NCI-H1417 treated with DMSO at 0.1 percent for 48 hours (cell line): ENCODE measurements around the gene MYO3B.

ENCODE experiments used
- DNase-seq: peaks from one replicate; lab custom pipeline; 2025; lab: John Stamatoyannopoulos, UW

Gene MYO3B

DNA sequence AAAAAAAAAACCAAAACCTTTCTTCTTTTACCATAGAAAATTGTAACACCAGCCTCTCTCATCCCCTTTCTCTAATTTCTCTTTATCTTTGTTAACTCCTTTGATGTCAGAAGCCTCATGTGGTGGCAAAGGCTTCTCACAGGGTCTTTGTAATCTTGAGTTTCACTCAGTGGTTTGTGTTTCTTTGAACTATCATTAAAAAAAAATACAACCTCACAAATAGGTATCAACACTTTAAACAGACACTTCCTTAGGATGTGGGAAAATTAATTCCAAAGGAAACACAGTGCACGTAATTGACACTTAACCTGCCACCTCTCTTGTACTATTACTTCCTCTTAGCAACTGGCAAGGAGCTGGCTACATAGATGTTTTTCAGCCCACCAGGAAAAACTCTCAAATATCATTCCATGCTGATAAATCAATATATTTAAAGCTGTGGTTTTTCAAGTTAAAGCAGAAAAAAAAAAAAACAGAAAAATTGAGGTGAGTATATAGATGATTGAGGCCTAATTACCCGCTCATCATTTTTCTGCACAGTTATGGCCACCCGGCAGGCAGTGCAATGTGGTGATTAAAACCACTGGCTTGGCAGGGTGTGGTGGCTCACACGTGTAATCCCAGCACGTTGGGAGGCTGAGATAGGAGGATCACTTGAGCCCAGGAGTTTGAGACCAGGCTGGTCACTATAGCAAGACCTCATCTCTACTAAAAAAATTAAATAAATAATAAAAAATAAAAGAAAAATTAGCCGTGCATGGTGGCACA is 193.5 kb downstream of the MYO3B start:
- no peak for DNase-seq

DNA sequence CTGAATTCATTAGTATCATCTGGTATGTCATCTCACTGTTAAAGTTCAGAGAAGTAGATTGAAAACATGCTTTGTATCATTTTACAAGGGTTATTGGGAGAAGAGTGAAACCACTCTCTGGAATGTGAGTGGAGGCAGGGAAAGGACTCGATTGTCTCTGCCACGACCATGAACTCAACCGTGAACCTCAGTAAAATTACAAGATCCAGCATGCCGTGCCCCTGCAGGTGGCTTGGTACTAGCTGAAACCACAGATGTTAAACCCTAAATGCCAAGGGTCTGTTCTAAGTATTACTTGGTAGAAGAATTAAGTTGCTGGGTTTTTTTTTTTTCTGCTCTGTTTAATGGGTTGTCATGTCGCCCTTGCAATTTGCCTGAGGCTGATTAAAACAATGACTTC is 197.2 kb downstream of the MYO3B start:
- DNase-seq: no peak

DNA sequence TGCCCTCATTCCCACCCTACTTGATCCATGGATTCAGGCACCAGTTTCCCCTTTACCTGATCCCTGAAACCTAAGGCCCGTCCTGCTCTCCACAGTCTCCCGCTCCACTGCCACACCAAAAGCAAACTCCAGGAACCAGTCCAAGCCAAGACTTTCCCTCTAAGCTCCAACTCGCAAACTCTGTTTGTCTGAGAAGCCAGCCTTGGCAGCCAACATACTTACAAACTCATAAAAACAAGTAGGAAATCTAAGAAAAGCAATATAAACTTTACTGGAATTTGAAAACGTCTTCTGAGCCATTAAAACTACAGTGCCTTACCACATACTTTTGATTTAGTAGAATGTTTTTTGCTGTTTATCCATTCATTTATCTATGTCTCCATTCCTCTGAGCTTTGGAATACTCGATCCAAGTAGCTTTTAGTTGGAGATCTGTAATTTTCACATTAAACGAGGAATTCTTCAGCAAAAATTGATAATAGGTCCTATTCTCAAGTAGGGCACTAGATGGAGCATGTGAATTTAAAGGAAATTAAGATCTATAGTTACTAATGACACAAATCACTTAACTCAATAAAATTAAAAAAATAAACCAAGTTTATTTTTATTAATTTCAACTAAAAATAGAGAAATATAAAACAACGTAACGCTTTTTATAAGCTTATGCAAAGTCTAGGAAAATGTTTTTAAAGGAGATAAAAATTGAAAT is 199.7 kb downstream of the MYO3B start:
- no peak for DNase-seq

DNA sequence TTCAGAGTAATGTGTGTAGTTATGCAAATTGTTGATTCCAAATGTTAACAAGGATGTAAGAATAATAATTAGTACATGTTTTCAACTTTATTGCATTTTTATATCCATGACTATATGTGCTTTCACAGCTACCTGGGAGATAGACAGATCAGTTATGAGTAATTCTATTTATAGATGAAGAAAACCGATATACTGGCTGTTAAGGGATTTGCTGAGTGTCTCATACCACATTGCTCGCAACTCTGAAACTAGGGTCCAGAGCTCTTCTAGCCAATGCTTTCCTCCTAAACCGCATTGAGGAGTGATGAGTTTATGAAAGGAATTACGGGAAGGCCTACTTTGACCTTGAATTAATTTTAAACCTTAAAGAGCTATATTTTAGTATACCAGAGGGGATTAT is 202.3 kb downstream of the MYO3B start:
- no peak for DNase-seq

DNA sequence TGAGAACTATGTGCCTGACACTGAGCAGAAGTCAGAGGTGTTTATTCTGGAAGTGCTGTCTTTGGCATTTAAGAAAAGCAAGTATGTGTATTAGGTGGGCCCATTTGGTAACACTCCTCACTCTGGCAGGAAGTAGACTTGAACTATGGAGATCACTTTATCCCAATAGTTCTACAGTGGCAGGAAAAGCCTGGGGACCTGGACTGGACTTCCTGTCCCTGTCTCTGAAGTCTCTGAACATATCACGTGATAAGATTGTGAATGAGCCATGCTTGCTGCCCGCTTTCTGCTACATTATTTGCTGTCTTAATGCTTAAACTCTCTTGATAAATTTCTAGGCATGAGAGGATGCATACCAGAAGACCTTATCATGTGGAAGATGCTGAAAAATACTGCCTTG is 203.7 kb downstream of the MYO3B start:
- DNase-seq: no peak

DNA sequence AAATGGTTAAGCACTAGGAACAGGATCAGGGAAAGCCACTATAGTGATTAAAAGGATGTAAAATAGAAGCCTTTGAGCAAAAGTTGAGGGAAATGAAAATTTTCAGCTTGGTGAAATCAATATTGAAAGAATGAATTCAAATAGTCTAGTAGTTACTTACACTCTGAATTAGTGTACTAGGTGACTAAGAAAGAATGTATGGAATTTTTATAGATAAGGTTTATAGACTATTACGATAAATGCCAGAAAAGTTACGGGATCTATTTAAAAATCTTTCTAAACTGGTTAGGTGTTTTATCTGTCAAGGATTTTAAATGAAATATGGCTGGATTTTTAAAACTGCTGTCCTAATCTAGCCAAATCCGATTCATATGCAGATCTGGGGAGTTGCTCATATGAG is 208.6 kb downstream of the MYO3B start:
- DNase-seq: no peak

DNA sequence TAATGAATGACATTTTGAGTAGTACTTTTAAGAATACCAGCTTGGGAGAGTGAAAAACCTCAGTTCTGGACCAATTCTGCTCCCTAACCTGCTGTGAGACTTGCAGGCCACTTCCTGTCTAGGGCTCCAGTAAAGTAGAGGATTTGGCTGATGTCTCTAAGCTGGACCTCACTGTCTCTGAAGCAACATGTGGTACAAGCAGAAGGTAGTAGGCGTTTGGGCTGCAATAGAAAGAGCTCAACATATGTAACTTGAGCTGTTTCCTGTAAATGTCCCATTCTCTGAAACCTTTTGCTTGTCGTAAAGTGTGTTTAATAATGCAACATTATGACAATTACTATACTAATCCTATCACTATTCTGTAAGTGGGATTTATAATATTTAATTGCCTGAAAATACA is 213.1 kb downstream of the MYO3B start:
- DNase-seq: no peak

DNA sequence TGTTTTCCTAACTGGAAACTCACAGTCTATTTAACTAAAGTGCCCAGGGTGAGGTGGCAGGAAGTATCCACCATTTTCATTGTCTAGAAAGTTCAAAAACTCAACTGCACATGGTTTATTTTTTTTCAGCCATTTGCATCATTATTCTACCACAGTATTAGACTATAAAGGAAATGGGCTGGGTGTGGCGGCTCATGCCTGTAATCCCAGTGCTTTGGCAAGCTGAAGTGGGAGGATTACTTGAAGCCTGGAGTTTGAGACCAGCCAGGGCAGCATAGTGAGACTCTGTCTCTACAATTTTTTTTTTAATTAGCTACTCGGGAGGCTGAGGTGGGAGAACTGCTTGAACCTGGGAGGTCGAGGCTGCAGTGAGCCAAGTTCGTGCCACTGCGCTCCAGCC is 213.8 kb downstream of the MYO3B start:
- DNase-seq: no peak

DNA sequence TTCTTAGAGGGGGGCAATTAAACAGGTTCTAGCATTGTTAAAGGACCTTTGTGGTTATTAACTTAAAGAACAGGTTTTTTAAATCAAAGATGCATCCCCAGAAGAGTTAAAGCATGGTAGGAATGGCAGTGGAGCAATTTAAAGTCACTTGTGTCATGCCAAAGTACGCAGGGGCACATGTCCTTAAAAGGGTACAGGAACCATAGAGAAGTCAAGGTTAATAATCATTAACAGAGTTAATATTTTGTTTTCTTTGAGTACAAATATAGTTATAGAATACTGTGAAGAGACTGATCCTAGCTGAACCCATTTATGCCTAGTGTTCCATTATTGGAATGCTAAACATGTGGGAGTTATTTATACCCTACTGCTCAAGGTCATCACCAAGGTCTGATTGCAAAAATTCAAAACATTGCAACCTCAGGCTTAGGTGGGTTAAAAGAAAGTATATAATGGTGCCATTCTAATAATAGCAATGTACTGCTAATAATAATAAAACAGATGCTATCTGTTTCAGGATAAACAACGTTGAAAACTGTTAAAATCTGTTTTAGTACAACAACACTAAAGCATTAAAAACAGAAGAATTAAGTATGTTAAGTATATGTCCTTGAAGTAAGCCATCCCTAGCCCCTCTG is 216.0 kb downstream of the MYO3B start:
- DNase-seq: no peak

DNA sequence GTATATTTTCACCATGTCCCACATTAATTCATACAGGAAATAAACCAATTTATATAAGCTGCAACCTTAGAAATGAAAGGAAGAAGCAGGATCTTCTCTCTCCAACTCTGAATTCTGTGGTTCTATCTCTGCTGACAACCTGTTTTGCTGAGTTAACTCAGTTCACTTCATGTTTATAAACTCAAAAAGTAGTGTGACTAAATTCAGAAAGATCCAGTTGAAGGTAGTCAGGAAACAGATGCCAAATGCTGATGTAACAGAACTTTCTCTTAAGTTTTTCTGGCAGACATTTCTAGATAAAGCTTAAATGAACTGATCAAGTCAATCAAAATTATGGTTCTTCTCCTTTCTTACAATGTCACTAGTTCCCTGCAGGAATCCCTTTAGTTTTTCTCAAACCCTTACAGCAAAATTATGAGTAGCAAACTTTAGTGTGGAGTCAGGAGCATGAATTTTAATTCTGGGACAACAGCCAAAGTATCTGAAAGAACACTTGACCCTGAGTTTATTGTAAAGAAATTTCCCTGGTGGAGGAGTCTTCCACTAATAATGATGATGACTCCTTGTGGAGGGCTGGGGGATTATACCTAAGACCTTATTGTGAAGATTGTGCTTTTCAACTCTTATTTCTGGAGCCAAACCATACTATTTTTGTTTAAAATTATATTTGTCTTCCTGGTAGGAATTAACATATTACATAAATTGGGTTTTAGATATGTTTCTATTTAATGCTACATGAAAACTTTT is 216.9 kb downstream of the MYO3B start:
- no peak for DNase-seq

DNA sequence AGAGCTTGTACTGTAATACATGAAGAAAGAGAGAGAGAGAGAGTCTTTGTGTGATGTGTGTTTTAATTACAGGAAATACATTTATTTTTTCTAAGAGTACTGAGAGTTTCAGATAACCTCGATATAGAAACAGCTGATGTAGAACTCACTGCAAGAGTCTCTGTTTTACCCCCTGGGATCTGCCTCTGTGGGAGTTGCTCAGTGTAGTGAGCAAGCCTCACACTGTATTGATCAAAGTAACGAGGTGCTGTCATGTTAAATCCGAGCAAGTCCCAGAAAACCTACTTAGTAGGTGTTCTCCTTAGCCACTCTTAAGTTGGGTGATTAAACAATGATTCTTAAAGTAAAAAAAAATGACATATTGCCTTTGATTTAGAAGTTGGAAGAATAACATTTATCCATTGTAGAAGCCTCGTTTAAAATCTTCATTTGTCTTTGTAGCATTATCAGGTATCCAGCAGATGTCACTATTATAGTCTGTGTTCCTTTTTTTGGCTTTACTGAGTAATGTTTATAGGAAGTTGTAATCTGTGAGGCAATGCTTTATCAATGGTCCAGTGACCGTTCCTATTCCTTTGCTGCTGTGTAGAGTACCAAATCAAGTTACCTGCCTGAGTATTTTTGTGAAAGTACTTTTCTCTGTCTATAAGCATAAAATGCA is 219.0 kb downstream of the MYO3B start:
- DNase-seq: no peak

DNA sequence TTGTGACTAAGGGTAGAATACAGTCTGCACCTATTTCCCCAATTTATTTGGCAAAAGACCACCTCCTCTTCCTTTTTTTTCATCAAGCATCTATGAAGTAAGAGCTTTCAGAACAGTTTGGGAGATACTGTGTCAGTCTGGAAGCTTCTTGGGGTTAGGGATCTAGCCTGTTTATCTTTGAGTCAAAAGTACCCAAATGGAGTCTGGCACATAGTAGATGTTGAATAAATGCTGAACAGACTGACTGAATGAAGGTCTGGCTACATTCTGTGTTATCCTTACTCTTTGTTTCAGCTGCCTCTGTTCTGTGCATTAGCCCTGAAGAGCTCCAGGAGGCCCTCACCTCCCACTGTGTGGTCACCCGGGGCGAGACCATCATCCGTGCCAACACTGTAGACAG is 223.2 kb downstream of the MYO3B start:
- DNase-seq: no peak

DNA sequence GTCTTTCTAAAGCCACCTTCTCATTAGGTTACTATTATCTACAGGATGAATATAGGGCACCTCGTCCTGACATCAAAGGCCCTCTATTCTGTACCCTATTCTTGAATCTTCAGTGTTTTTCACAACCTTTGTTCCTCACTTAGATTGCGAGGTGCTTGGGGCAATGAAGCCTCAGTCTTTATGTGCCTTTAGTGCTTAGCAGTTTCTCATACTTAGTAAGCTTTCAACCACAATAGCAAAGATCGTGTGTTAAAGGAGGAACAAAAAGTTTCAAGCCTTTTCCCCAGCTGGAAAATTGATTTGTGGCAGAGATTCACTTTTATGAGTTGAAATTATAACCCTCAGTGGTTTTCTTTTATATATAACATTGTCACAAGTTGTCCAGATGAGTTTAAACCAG is 226.9 kb downstream of the MYO3B start:
- DNase-seq: no peak

DNA sequence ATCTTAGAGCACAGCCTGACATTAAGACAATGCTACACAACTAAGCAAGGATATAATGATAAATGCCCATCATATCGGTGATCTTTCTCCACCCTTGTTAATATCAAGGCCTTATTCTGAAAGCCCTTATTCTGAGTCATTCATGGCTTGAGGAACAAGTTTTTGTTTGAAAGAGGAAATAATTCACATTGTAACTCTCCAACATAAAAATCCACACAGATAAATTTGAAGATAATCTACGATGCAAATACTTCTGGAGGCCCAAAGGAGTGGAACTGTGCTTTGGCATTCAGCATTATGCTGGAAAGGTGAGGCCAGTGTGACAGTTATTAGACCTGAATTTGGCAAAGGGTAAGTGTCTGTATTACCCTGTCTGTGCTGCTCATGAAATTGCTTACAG is 227.4 kb downstream of the MYO3B start:
- no peak for DNase-seq

DNA sequence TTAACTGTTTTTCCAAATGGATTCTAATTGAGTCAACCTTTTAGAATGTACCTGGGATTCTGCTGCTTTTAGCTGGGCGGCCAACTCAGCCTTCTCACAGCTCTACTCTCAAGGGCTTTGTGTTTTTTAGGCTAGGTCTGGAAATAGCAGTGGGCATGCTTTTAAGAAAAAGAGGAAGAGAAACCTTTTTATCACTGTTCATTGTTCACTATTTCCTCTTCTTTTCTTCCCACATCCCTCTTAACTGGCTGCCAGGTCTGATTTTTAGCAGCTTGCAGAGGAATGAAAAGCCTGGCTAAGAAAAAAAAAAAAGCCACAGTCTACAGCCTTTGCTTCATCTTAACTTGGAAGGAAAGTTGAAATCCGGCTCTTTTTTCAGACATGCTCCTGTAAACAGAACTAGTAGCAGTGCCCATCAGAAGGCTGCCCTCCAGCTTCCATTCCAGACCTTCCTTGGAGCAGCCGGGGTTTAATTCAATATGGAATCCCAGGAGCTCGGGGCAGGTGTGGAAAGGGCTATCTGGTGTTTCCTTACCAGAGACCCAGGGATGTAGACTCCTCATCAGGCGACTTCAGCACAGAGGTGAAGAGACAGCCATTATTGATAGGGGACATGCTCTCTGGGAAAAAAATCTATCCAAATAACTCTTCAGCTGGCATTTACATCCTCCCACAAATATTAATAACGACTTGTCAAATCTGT is 230.7 kb downstream of the MYO3B start:
- no peak for DNase-seq

DNA sequence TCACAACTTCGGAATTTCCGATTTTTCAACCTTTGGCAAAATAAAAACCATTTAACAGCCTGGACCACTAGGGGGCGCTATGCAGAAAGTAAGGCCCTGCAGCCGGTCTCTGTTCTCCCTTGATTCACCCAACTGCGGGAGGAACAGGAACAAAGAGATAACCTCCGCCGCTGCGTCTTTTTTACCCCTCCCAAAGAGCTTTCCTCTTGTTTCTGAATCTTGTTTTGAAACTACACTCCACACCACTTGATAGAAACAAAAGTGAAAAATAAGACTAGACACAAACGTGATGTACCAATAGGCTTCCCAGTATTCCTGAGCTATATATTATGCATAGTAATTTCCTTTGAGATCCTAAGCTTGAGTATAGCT is 231.2 kb downstream of the MYO3B start:
- DNase-seq: no peak

DNA sequence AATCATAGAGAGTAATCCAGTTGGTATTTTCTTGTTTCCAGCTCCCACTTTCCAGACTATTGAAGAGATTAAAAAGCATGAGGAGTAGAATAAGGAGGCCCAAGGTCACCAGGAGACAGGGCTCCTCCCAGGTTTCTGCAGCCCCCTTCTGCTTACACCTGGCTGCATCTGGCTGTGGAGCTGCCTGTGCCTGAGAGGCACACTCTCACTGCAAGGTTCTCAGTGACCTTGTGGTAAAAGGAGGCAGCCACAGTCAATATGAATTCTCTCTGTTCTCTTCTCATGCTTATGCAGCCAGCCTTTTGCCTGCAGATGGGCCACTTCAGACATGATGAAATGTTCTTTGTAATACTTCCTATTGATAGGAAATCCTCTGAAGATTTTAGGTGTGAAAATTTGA is 233.7 kb downstream of the MYO3B start:
- DNase-seq: no peak

DNA sequence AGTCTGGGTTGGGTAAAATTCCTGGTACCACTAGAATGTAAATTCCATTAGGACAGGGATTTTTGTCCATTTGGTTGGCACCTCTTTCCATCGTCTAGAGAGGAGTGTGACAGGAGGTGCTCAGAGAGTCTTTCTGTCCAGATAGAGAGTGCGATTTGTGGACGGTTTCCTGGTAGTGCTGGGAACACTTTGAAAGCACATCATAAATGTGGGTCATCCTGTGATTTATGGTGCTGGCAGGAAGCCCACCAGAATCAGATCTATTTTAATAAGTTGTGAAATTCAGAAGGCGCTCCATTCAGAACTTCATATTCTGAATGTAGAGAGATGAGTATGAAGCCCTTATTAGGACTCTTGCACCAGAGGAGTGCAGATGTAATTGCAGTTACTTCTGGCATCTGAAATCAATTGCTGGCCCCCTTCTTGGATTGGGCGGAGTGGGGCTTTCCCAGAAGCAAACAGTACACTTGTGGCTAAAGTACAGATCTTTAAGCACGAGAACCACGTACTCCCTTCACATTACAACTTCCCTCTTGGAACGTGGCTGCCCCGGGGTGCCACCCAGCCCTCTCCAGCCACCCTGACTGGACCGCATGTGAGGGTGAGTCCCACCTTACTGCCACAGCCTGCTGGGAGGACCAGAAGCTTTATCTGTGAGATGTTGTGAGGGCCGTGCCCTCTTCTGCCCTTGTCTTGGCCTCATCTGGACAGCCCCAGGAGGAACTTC is 243.2 kb downstream of the MYO3B start:
- no peak for DNase-seq

DNA sequence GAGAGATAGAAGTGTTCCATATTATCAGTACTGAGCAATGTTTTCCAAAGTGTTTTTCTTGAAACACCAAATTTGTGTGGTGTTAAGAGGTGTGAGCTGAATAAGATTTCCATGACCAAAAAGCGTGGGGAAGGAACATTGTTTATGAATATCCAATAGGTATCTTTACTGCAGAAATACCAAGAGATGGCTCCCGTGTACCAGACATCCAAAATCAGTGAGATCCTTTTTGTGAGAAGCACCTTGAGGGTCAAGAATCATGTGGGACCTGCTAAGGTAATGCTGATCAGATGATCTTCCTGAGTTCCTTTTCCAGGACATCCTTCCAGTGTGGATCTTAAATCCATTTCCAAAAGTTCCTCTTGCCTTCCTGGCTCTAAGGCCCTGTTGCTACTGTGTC is 246.0 kb downstream of the MYO3B start:
- no peak for DNase-seq

DNA sequence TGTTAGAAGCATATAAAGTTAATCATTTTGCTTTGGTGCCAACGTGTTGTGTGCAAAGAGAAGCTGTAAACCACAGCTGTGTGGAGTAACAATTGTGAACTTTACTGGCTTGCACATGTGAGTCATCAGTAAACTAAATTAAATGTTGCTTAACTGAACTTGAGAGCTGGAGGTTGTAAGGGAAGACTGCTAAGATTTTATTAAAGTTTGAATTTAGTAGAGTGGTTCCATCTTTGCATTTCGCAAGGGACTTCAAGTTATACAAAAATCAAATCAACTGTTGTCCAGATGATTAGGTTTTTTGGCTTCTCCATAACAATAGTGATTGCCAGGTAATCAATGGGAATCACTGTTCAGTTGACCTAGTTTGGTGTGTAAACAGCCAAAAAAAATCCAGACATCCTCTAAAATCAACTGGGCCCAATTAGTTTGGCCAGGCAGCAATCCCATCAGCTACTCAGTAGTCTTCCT is 247.4 kb downstream of the MYO3B start:
- DNase-seq: no peak

DNA sequence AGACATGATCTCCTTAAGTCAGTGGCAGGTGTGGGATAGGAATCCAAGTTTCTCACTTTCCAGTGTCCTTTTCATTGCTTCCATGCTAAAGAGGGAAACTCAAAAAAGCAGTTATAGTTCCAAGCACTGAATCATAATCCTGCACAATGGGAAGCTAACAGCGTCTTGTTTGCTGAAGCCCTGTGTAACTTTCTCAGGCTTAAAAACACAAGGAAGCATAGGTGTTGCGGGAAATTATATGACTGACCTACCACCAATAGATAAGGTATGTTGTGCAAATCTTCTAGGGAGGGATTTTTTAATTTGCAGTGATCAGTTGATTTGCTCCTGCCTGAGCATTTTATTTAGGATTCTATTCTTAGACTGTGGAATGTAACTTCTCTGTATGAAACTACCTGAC is 250.9 kb downstream of the MYO3B start:
- DNase-seq: no peak
